ENCODE measurements around the gene CBLIF. TPM values are rescaled to one million over a fixed set of nuclear protein-coding genes. Genes with fewer than 3 reads are reported as not detected.
"Not testable (repeated sequence)": the region's sequence is repeated elsewhere in the genome, so short reads cannot be mapped to it uniquely, and the experiment has no call there.

The CBLIF gene
- total RNA-seq = not detected

DNA sequence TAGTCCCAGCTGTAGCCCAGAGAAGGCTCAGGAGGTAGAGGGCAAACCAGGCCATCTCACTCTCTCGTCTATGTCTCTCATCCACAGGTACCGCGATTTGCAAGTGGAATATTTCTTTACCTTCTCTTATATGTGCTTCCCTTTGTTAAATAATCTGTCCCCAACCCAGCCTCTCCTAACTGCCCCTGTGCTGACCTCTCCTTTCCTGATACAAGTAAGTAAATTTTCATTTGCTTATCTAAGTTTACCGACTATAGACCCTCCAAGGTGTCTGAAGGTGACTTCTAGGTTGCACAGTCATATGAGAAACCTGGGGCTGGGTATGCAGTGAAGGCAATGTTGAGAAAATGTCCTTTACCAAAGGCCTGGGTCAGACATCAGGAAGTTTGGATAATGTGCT is at the start of gene CBLIF:
Gene CBLIF, minus strand, starts transcription at position 101 of the 400 bp plus-strand sequence. Its CDS starts 46 bp downstream, at position 55.
- H3K4me3 Mint-ChIP-seq = no peak within 1 kb of the TSS
- ATAC-seq (no peak), DNase-seq (no peak)
- no peaks in the 10 kb centered on the region for H3K36me3 Mint-ChIP-seq (ENCODE audit: insufficient read depth)
- H3K9me3 Mint-ChIP-seq = no peaks in the 10 kb centered on the region
- no peaks in the 10 kb centered on the region for H3K4me1 Mint-ChIP-seq (ENCODE audit: low read depth)
- H3K27me3 Mint-ChIP-seq (ENCODE audit: low read depth) = peaks cover 11% of the 10 kb centered on the region

DNA sequence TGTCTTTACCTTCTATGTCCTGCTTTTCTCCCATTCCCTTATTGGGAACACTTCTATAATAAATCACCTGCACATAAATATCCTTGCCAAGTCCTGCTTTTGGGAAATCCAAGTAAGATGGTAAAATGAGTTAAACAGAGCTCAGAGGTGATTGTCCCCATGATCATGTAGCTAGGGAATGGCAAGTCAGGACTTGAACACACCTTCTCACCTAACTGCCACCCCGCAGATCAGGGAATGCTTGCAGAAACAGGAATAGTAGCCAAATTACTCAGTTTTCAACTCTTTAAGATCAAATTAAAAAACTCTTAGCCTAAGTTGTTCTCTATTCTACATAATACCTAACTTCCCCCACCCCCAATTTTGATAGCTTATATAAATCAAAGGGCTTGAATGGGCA is 49.3 kb upstream of the CBLIF start:
- H3K4me3 Mint-ChIP-seq = no peak overlapping the region
- no peaks in the 10 kb centered on the region for H3K36me3 Mint-ChIP-seq (ENCODE audit: insufficient read depth)
- DNase-seq (no peak), ATAC-seq (no peak)
- H3K9me3 Mint-ChIP-seq = peaks cover 14% of the 10 kb centered on the region
- no peaks in the 10 kb centered on the region for H3K4me1 Mint-ChIP-seq (ENCODE audit: low read depth)
- peaks cover 22% of the 10 kb centered on the region for H3K27me3 Mint-ChIP-seq (ENCODE audit: low read depth)

DNA sequence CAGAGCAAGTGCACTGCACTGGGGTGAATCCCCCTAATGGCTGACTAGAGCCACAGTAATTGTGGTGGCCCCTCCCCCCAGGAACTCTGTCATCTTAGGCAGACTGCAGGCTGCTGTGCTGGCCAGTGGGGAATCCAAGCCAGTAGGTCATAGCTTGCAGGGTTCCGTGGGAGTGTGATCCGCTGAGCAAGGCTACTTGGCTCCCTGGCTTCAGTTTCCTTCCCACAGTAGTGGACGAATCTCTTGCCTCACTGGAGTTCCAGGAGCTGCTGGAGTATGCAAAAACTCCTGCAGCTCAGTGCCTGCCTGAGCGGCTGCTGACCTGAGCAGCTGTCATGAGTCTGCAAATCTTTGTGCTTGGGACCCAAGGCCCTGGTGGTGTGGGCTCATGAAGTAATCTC is 46.5 kb upstream of the CBLIF start:
- Mint-ChIP-seq H3K9me3 (peaks cover 28% of the 10 kb centered on the region), H3K4me3 (no peak overlapping the region), H3K27me3 (ENCODE audit: low read depth) (peaks cover 29% of the 10 kb centered on the region), H3K36me3 (ENCODE audit: insufficient read depth) (no peaks in the 10 kb centered on the region), H3K4me1 (ENCODE audit: low read depth) (no peaks in the 10 kb centered on the region)
- no peak for ATAC-seq
- no peak for DNase-seq

DNA sequence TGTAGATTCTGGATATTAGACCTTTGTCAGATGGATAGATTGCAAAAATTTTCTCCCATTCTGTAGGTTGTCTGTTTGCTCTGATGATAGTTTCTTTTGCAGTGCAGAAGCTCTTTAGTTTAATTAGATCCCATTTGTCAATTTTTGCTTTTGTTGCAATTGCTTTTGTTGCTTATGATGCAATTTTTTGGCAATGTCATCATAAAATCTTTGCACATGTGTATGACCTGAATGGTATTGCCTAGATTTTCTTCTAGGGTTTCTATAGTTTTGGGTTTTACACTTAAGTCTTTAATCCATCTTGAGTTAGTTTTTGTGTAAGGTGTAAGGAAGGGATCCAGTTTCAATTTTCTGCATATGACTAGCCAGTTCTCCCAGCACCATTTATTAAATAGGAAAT is 41.9 kb upstream of the CBLIF start:
- not testable (repeated sequence) for DNase-seq

DNA sequence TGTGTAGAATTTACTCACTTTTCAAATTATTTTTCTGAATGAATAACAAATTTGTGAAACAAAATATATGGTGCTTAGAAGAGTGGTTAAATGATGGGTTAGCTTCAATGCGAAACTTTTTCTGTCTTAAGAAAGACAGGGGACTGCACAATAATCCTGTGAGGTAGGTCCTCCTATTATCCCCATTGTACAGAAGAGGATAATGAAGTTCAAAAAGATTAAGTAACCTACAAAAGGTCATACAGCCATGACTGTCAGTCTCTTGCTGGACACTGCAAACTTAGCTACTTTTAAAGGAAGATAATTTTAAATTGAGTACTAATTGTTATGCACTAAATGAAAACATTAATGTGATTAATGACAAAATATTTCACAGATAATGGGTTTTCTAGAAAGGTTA is 38.3 kb upstream of the CBLIF start:
- no peak for DNase-seq
- H3K4me1 Mint-ChIP-seq (ENCODE audit: low read depth) = no peaks in the 10 kb centered on the region
- H3K9me3 Mint-ChIP-seq = peaks cover 4% of the 10 kb centered on the region
- H3K4me3 Mint-ChIP-seq = no peak overlapping the region
- ATAC-seq = no peak
- H3K36me3 Mint-ChIP-seq (ENCODE audit: insufficient read depth) = no peaks in the 10 kb centered on the region
- H3K27me3 Mint-ChIP-seq (ENCODE audit: low read depth) = peaks cover 4% of the 10 kb centered on the region

More for the DNA sequence above, 41.9 kb upstream of the CBLIF start:
- not testable (repeated sequence) for ATAC-seq; H3K4me3 Mint-ChIP-seq; H3K4me1 Mint-ChIP-seq (ENCODE audit: low read depth); H3K36me3 Mint-ChIP-seq (ENCODE audit: insufficient read depth)
- peaks cover 16% of the 10 kb centered on the region for H3K27me3 Mint-ChIP-seq (ENCODE audit: low read depth)
- H3K9me3 Mint-ChIP-seq = peaks cover 28% of the 10 kb centered on the region

DNA sequence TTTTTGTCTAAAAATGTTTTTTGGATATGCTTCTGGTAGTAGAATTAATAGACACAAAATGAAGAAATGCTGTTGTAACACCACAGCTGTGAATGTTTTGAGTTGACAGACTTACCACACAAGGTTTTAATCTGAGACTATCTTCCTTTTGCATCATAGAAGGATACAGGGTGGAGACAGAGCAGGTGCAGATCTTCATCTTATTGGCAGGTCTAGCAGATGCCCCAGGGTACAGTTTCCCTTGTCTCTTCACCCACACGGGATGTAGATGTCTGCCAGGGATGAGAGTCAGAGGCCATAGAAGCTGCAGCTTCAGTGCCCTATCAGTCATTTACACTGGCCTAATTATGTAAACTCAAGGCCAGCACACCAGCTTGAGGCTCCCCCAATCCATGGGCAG is 34.3 kb upstream of the CBLIF start:
- no peak for DNase-seq
- no peak for ATAC-seq
- no peak overlapping the region for H3K4me3 Mint-ChIP-seq

DNA sequence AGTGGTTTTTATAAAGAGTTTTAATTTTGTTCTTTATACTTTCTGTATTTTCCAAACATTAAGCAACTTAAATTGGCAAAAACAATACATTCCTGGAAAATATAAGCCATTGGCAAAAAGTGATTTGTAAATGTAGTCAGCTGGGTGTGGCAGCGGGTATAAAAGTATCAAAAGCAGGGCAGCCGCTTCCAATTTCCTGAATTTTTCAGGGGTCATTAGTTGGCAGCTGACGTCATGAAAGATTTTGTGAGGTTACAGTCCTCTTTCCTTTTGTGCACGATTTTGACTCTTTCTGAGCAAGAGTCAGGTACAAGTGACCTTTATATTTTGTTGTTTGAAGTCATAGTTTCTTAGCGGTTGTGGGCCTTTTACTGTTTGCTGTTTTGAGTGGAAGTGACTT is 33.3 kb upstream of the CBLIF start, which contains the start of gene OOSP3:
Gene OOSP3, plus strand, starts transcription at position 208 of the 400 bp plus-strand sequence. Its CDS starts 27 bp downstream, at position 235.
- Mint-ChIP-seq H3K27me3 (ENCODE audit: low read depth) (peaks cover 13% of the 10 kb centered on the region), H3K4me3 (no peak within 1 kb of the TSS), H3K36me3 (ENCODE audit: insufficient read depth) (no peaks in the 10 kb centered on the region), H3K4me1 (ENCODE audit: low read depth) (no peaks in the 10 kb centered on the region), H3K9me3 (no peaks in the 10 kb centered on the region)
- DNase-seq = no peak
- ATAC-seq = no peak

More for the DNA sequence above, 34.3 kb upstream of the CBLIF start:
- H3K36me3 Mint-ChIP-seq (ENCODE audit: insufficient read depth) = no peaks in the 10 kb centered on the region
- peaks cover 12% of the 10 kb centered on the region for H3K27me3 Mint-ChIP-seq (ENCODE audit: low read depth)
- H3K4me1 Mint-ChIP-seq (ENCODE audit: low read depth) = no peaks in the 10 kb centered on the region
- H3K9me3 Mint-ChIP-seq = no peaks in the 10 kb centered on the region

DNA sequence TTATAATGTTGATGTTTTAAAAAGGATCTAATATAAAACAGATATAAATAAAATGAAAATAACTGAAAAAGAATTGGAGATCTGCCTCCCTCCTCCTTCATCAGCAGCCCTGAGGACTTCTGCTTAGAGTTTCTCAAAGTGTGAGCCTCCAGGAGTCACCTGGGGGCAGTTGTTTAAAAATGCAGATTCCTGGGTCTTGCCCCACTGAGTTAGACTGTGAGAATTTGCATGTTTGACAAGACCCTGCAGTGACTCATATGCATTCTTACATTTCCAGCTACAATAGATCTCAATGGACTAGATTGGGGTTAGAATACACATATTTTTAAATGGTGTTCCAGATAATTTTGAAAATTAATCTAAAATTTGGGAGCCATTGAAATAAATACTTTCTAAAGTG is 32.5 kb upstream of the CBLIF start:
- DNase-seq = no peak
- Mint-ChIP-seq H3K36me3 (ENCODE audit: insufficient read depth) (no peaks in the 10 kb centered on the region), H3K4me1 (ENCODE audit: low read depth) (no peaks in the 10 kb centered on the region), H3K4me3 (no peak overlapping the region), H3K9me3 (no peaks in the 10 kb centered on the region), H3K27me3 (ENCODE audit: low read depth) (peaks cover 13% of the 10 kb centered on the region)
- no peak for ATAC-seq

DNA sequence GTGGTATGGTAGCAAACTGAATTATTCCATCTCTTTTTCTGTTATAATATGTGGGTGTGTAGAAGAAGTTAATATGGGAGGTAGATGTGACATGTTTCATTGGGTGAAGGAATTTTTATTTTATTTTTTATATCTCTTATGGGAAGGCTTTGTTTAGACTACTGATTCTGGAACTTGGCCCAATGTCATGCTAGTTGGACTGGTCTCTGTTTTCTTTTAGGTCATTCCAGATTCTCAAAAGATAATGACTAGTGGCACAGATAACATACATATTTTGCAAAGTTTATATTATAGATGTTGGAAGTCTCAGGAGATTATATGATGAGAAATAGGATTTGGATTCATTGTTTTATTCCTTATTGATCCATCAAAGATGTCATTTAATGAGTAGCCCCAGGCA is 32.0 kb upstream of the CBLIF start:
- Mint-ChIP-seq H3K36me3 (ENCODE audit: insufficient read depth) (no peaks in the 10 kb centered on the region), H3K27me3 (ENCODE audit: low read depth) (peaks cover 13% of the 10 kb centered on the region), H3K4me1 (ENCODE audit: low read depth) (no peaks in the 10 kb centered on the region), H3K9me3 (no peaks in the 10 kb centered on the region), H3K4me3 (no peak overlapping the region)
- ATAC-seq = no peak
- no peak for DNase-seq

DNA sequence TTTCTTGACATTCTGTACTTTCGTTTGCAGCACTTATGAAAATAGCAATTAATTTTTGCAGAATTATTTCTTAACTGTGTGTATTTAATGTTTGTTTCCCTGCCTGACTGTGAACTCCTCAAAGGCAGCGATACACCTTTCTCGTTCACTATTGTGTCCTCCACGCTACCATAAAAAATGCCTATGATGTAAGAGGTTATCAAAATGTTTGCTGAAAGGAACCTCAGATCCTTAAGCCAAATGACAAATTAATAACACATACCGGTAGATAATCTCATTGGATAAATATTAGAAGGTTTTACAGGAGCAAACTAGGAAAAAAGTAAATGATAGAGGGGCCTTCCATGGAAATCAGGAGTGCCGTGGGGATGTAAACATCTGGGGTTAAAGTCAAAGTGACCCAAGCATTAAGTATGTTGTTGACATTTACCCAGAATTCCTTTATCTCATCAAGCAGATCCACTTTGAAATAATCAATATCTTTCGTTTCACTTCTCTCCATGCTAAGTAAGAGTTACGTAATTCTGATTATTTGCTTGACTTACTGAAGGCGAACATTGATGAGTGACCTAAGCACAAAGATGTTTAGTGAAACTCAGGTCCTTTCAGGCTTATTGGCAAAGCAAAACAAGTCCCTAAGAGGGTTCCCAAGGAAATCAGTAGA is 30.7 kb upstream of the CBLIF start:
- peaks cover 13% of the 10 kb centered on the region for H3K27me3 Mint-ChIP-seq (ENCODE audit: low read depth)
- H3K4me3 Mint-ChIP-seq = no peak overlapping the region
- DNase-seq = no peak
- no peaks in the 10 kb centered on the region for H3K4me1 Mint-ChIP-seq (ENCODE audit: low read depth)
- no peak for ATAC-seq
- H3K36me3 Mint-ChIP-seq (ENCODE audit: insufficient read depth) = no peaks in the 10 kb centered on the region
- peaks cover under 1% of the 10 kb centered on the region for H3K9me3 Mint-ChIP-seq

DNA sequence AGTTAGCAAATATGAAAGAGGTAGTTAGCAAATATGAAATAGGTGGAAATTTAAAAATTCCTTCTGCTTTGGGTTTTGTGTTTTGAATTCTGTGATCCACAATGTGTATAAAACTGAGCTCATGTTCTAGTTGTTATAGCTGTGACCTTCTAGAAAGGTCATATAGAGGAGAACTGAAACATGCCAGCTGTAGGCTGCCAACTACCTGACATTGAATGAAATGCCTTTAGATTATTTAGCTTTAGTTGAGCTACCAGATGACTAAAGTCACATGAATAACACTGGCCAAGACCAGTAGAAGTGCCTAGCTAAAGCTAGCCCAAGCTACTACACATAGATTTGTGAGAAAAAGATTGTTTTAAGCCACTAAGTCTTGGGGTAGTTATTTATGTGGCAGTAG is 26.8 kb upstream of the CBLIF start:
- Mint-ChIP-seq H3K9me3 (peaks cover 8% of the 10 kb centered on the region), H3K27me3 (ENCODE audit: low read depth) (peaks cover 12% of the 10 kb centered on the region), H3K36me3 (ENCODE audit: insufficient read depth) (no peaks in the 10 kb centered on the region), H3K4me1 (ENCODE audit: low read depth) (no peaks in the 10 kb centered on the region), H3K4me3 (no peak overlapping the region)
- no peak for DNase-seq
- ATAC-seq = no peak

DNA sequence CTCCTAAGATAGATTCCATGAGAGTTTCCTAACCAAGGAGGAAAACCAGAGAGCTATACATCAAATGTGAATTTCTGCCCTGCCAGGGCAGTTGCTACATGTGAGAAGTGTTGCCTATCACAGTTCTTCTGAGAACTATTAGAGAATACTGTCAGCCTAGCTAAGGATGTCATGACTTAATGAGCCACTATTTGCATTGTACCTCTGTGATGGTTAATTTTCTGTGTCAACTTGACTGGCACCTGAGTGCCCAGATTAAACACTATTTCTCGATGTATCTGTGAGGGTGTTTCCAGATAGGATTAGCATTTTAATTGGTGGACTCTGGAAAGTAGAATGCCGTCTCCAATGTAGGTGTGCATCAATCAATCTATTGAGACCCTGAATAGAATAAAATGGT is 22.6 kb upstream of the CBLIF start:
- no peak overlapping the region for H3K4me3 Mint-ChIP-seq
- DNase-seq = no peak
- H3K27me3 Mint-ChIP-seq (ENCODE audit: low read depth) = peaks cover 7% of the 10 kb centered on the region
- no peaks in the 10 kb centered on the region for H3K36me3 Mint-ChIP-seq (ENCODE audit: insufficient read depth)
- peaks cover 8% of the 10 kb centered on the region for H3K9me3 Mint-ChIP-seq
- no peaks in the 10 kb centered on the region for H3K4me1 Mint-ChIP-seq (ENCODE audit: low read depth)
- no peak for ATAC-seq

DNA sequence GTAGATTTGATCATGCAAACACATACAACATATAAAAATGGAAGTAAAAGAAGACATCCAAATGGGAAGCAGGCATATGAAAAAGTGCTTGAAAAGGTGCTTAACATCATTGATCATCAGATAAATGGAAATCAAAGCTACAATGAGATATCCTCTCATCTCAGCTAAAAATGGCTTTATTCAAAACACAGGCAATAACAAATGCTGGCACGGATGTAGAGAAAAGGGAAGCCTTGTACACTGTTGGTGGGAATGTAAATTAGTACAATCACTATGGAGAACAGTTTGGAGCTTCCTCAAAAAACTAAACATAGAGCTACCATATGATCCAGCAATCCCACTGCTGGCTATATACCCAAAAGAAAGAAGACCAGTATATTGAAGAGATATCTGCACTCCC is 21.5 kb upstream of the CBLIF start:
- ATAC-seq = no peak
- Mint-ChIP-seq H3K4me1 (ENCODE audit: low read depth) (no peaks in the 10 kb centered on the region), H3K4me3 (no peak overlapping the region), H3K9me3 (peaks cover 8% of the 10 kb centered on the region), H3K36me3 (ENCODE audit: insufficient read depth) (no peaks in the 10 kb centered on the region), H3K27me3 (ENCODE audit: low read depth) (peaks cover 7% of the 10 kb centered on the region)
- no peak for DNase-seq

DNA sequence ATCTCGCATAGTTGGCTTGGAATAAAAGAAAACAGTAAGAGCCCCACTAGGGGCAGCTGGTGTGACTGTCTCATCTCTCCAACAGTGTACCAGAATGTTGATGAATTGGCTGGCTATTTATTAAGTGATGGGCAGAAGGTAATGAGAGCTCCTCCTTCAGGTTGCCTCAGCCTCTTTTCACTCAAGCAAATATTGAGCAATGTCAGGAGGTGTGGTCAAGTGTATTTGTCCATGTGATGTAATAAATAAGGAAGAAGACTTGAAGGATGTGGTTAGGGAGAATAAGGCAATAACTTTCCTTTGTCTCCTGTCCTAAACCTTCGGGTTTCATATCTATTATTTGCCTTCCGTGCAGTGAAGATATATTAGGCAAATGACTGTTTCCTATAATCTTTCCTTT is 21.1 kb upstream of the CBLIF start, which contains the start of gene TCN1:
Gene TCN1, minus strand, starts transcription at position 91 of the 400 bp plus-strand sequence. Its CDS starts 17 bp downstream, at position 74.
- ATAC-seq = no peak
- Mint-ChIP-seq H3K4me1 (ENCODE audit: low read depth) (no peaks in the 10 kb centered on the region), H3K4me3 (no peak within 1 kb of the TSS), H3K9me3 (peaks cover 8% of the 10 kb centered on the region), H3K36me3 (ENCODE audit: insufficient read depth) (no peaks in the 10 kb centered on the region), H3K27me3 (ENCODE audit: low read depth) (peaks cover 7% of the 10 kb centered on the region)
- no peak for DNase-seq

DNA sequence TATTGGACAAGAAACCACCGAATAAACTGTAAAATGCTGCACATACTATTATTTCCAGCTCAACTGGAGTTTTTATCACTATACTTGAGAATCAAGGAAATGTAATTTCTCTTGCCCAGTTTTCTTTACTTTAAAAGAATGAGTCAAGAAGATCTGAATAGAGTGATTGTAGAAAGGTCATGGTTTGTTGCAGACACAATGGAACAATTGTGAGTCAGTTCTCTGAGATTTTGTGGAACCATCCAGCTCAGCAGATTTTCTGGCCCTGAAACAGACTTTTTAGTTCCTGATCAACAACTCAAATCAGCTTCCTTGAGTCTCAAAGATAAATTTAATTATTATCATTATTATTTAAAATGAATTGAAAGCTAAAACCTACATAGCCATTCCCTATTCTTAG is 19.7 kb upstream of the CBLIF start:
- peak in 1 of 2 donors; percentile 34 for ATAC-seq
- Mint-ChIP-seq H3K9me3 (no peaks in the 10 kb centered on the region), H3K36me3 (ENCODE audit: insufficient read depth) (no peaks in the 10 kb centered on the region), H3K4me1 (ENCODE audit: low read depth) (no peaks in the 10 kb centered on the region), H3K27me3 (ENCODE audit: low read depth) (peaks cover 7% of the 10 kb centered on the region), H3K4me3 (no peak overlapping the region)
- DNase-seq = no peak

Measured in activated T-cell treated with anti-CD3 and anti-CD28 coated beads, Interleukin-2, amount 50 U/mL, for 4 hours (primary cell).